ENCODE measurements around the gene PRKG1. TPM values are rescaled to one million over a fixed set of nuclear protein-coding genes. Genes with fewer than 3 reads are reported as not detected.

The PRKG1 gene
- total and polyA plus RNA-seq, 2 of the 4 experiments (the other 2 are of a cell fraction) = 3.5 to 18.3 TPM

DNA sequence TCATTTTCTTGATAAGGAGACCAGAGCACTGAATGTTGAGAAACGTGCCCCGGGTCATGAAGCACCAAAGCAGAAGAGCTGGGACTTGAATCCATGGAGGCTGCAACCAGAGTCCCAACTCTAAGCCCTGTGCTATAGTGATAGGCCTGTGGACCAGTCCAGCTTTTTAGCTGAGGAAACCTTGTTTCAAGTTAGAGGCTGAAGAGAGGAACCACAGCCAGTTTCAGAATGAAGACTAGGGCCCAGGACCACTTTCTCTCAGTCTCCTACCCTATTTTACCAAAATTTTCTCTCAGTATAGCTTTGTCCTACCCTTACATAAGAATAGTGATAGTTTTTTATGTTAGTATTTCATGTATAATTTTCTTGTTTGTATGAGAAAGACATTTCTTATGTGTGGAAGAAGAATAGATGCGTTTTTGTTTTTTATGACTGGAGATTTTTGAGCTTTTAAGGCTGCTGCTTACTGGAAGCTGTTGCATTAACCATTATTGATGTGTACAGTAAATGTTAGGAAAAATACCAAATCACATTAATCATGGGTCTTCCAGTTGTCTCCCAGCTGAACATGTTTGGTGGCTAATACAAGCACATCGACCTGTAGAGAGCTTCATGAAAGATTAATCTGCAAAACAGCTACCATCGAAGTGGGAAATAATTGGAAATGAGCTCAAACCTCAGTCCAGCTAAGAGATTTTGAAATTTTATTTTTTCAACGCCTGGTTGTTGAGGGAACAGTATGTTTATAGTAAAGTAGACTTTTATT is 670.1 kb downstream of the PRKG1 start:
- no peak overlapping the region for H2AFZ ChIP-seq (replicated peaks; ENCODE audit: low read length, poor library complexity)
- no peak overlapping the region for H3K9ac ChIP-seq (ENCODE audit: low read depth, low read length)
- H2AK9ac ChIP-seq (replicated peaks; ENCODE audit: low read depth, low read length, poor library complexity) = no peak overlapping the region
- no peaks in the 10 kb centered on the region for H3K9me3 ChIP-seq (ENCODE audit: control insufficient read depth, insufficient read depth, low read length)
- ChIA-PET CTCF (no interaction called here), POLR2A (ENCODE audit: unreplicated experiment) (no interaction called here)
- no peak overlapping the region for H2AK5ac ChIP-seq (ENCODE audit: low read depth, low read length)
- no peaks in the 10 kb centered on the region for H3K36me3 ChIP-seq (ENCODE audit: control insufficient read depth, insufficient read depth, low read length)
- BruUV-seq (replicated peaks) = no TSS peak
- no peak overlapping the region for H4K8ac ChIP-seq (ENCODE audit: low read depth in 2 of 2, low read length in 2 of 2)
- no peak overlapping the region for H3K56ac ChIP-seq (ENCODE audit: extremely low read depth, insufficient read depth, low read length)
- H2BK5ac ChIP-seq (ENCODE audit: low read depth, low read length, poor library complexity, severe bottlenecking) = no peak overlapping the region
- no peak overlapping the region for H3K4me2 ChIP-seq (ENCODE audit: low read depth, low read length)
- no peak overlapping the region for H3K23ac ChIP-seq (ENCODE audit: low read depth, low read length)
- no peak overlapping the region for H3K4ac ChIP-seq (ENCODE audit: low read depth, low read length)
- ATAC-seq (ENCODE audit: low read depth) = no peak
- no peak overlapping the region for H4K91ac ChIP-seq (ENCODE audit: insufficient read depth, low read depth, low read length)
- H3K27me3 ChIP-seq (ENCODE audit: control insufficient read depth, insufficient read depth, low read length) = no peaks in the 10 kb centered on the region
- no peak overlapping the region for H3K4me3 ChIP-seq (ENCODE audit: insufficient read depth, low read depth, low read length)
- H3K4me1 ChIP-seq (ENCODE audit: control insufficient read depth, insufficient read depth, low read length) = peaks cover 3% of the 10 kb centered on the region
- no peak overlapping the region for H3K18ac ChIP-seq (ENCODE audit: low read depth, low read length)
- H2BK15ac ChIP-seq (ENCODE audit: low read depth, low read length) = no peak overlapping the region
- H2BK20ac ChIP-seq (ENCODE audit: low read depth, low read length) = no peak overlapping the region
- peaks cover 0 to 7% of the 10 kb centered on the region in 2 experiments; a peak in 3 of 4 replicates for H3K79me1 ChIP-seq (ENCODE audit: low read depth in 1 of 2, low read length in 2 of 2)
- no peaks in the 10 kb centered on the region for H4K20me1 ChIP-seq (ENCODE audit: insufficient read depth, low read length)
- in situ Hi-C loops (cut with MboI; ENCODE audit: low sequenced_read_pairs) = no loop called here
- 100% methylated on average over 1 of the region's 6 CpGs; no CpG with 5 or more reads in 1 of the 2 experiments for WGBS, 2 experiments (ENCODE audit: extremely low coverage in 2 of 2, insufficient read length in 1 of 2)
- no peak overlapping the region for H3K14ac ChIP-seq (replicated peaks; ENCODE audit: low read depth, low read length)
- H2BK120ac ChIP-seq (ENCODE audit: low read depth, low read length) = no peak overlapping the region
- intact Hi-C loops (cut with micrococcal nuclease) = no loop called here
- no peak overlapping the region for H3K27ac ChIP-seq (ENCODE audit: insufficient read depth, low read length)
- dilution Hi-C loops (cut with HindIII; ENCODE audit: low sequenced_read_pairs, unreplicated experiment) = no loop called here
- no peak for DNase-seq
- H3K9me1 ChIP-seq (ENCODE audit: insufficient read depth, low read length) = peaks cover 5% of the 10 kb centered on the region; the same call in 1 of the 2 replicates
- TF ChIP-seq POLR2A (IDR thresholded peaks at IDR 0.05; ENCODE audit: low read depth, low read length) = no peak
- H4K5ac ChIP-seq (ENCODE audit: low read depth, low read length) = no peak overlapping the region
